HG02588 (cell line): ENCODE measurements around the gene CHCHD1.
A peak's percentile ranks its signal among the peaks of the same experiment; 100 is the strongest.
"Not testable (repeated sequence)": the region's sequence is repeated elsewhere in the genome, so short reads cannot be mapped to it uniquely, and the experiment has no call there.

Experiments used
- ATAC-seq: cut with Tn5 transposase; IDR thresholded peaks from one replicate; pipeline ENCODE4 v1.9.1; 2021; ENCODE audit warnings: mild to moderate bottlenecking, moderate library complexity; ENCODE audit not compliant: unreplicated experiment

The CHCHD1 gene

DNA sequence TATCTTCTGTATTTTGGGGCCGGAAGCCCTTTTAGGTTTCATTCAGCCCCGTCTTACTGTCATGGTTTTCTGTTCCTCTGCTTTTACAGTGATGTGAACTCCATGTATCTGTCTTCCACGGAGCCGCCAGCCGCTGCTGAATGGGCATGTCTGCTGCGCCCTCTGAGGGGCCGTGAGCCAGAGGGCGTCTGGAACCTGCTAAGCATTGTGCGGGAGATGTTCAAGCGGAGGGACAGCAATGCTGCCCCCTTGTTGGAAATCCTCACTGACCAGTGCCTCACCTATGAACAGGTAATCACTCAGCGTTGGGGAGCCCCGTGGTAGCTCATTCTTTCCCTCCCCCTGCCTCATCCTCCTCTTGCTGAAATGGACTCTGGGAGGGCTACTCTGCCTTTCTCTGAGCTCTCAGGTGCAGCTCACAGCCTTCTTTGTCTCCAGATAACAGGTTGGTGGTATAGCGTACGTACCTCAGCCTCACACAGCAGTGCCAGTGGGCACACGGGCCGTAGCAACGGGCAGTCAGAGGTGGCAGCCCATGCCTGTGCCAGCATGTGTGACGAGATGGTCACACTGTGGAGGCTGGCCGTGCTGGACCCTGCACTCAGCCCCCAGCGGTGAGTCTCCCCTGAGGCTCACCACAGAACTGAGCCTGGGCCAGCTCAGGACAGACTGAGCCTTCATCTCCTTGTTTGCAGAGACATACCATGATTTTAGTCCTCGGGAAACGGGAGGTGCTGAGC, 9.2 kb downstream of the CHCHD1 start:
- no peak for ATAC-seq

DNA sequence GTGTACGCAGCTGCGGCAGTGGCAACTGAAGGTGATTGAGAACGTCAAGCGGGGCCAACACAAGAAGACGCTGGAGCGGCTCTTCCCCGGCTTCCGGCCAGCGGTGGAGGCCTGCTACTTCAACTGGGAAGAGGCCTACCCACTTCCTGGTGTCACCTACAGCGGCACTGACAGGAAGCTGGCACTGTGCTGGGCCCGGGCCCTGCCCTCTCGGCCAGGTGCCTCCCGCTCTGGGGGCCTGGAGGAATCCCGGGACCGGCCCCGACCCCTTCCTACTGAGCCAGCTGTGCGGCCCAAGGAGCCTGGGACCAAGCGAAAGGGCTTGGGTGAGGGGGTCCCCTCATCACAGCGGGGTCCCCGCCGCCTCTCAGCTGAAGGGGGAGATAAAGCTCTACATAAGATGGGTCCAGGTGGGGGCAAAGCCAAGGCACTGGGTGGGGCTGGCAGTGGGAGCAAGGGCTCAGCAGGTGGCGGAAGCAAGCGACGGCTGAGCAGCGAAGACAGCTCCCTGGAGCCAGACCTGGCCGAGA, 10.1 kb downstream of the CHCHD1 start:
- no peak for ATAC-seq

DNA sequence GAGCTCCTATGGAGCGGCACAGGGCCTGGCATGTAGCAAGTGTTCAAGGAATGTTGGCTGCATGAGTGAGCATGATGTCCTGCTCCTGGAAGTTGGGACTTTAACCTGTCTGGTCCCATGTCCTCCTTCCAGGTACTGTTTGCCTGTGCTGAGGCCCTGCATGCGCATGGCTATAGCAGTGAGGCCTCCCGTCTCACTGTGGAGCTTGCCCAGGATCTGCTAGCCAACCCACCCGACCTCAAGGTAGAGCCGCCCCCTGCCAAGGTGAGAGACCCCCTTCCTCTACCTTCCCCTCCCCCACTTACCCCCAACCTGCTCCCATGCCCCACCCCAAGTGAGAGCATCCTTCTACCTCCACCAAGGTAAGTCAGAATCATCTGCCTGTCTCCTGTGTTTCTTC, 11.6 kb downstream of the CHCHD1 start:
- no peak for ATAC-seq

DNA sequence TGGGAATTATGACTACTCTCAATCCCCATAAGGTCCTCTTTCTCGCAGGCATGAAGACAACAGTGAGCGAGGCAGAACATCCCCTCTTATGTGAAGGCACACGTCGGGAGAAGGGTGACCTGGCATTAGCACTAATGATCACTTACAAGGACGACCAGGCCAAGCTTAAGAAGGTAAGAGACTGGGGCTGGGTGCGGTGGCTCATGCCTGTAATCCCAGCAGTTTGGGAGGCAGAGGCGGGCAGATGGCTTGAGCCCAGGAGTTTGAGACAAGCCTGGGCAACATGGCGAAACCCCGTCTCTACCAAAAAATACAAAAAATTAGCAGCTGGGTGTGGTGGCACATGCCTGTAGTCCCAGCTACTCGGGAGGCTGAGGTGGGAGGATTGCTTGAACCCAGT, 13.6 kb downstream of the CHCHD1 start:
- not testable (repeated sequence) for ATAC-seq

DNA sequence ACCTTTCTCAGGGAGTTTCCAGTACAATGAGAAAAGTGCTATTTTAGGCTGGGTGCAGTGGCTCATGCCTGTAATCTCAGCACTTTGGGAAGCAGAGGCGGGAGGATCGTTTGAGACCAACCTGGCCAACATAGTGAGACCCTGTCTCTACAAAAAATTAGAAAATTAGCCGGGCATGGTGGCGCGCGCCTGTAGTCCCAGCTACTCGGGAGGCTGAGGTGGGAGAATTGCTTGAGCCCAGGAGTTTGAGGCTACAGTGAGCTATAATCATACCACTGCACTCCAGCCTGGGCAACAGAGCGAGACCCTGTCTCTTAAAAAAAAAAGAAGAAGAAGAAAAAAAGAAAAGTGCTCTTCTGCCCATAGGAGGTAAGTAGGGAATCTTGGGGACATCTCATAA, 14.2 kb downstream of the CHCHD1 start:
- not testable (repeated sequence) for ATAC-seq

DNA sequence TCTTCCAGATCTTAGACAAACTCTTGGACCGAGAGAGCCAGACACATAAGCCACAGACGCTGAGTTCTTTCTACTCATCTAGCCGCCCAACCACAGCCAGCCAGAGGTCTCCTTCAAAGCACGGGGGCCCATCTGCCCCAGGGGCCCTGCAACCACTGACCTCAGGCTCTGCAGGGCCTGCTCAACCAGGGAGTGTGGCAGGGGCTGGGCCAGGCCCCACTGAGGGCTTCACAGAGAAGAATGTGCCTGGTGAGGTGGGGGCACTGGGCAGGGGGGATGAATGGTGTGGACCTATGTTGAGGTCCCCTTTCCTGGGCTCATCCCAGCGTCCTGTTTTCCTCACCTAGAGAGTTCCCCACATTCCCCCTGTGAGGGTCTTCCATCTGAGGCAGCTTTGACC, 14.9 kb downstream of the CHCHD1 start:
- no peak for ATAC-seq

DNA sequence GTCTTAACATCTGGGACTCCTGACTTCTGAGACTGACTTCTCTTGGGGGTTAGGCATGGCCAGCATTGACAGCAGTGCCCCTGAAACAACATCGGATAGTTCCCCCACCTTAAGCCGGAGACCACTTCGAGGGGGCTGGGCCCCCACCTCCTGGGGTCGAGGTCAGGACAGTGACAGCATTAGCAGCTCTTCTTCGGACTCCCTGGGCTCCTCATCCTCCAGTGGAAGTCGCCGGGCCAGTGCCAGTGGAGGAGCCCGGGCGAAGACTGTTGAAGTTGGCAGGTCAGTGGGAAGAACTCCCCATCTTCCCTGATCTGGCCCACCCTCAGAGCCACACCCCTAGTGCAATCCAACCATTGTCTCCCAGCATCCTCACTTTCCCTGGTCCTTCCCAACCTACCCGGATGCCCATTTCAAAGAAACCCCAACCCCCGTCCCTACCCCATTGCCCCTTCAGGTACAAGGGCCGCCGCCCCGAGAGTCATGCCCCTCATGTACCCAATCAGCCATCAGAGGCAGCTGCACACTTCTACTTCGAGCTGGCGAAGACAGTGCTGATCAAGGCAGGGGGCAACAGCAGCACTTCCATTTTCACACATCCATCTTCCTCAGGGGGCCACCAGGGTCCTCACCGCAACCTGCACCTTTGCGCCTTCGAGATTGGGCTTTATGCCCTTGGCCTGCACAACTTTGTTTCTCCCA, 15.6 kb downstream of the CHCHD1 start:
- ATAC-seq = no peak

DNA sequence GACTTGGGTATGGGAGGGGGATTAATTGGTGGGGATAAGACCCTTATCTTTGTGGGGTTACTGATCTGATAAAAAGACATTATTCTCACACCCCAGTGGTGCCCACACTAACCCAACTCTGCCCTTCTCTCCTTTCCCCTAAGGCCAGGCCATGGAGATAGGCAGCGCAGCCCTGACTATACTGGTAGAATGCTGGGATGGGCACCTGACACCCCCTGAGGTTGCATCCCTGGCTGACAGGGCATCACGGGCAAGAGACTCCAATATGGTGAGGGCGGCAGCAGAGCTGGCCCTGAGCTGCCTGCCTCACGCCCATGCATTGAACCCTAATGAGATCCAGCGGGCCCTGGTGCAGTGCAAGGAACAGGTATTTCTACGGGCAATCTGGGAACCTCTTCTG, 16.2 kb downstream of the CHCHD1 start:
- no peak for ATAC-seq

DNA sequence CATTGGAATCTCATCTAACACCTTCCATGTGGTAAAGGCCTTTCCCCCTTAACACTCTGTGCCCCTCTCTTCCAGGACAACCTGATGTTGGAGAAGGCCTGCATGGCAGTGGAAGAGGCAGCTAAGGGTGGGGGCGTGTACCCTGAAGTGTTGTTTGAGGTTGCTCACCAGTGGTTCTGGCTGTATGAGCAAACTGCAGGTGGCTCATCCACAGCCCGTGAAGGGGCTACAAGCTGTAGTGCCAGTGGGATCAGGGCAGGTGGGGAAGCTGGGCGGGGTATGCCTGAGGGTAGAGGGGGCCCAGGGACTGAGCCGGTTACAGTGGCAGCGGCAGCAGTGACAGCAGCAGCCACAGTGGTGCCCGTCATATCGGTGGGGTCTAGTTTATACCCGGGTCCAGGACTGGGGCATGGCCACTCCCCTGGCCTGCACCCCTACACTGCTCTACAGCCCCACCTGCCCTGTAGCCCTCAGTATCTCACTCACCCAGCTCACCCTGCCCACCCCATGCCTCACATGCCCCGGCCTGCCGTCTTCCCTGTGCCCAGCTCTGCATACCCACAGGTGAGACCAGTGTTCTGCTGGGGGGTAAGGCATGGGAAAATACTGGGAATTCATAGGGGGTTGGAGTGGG, 17.2 kb downstream of the CHCHD1 start:
- ATAC-seq = no peak

DNA sequence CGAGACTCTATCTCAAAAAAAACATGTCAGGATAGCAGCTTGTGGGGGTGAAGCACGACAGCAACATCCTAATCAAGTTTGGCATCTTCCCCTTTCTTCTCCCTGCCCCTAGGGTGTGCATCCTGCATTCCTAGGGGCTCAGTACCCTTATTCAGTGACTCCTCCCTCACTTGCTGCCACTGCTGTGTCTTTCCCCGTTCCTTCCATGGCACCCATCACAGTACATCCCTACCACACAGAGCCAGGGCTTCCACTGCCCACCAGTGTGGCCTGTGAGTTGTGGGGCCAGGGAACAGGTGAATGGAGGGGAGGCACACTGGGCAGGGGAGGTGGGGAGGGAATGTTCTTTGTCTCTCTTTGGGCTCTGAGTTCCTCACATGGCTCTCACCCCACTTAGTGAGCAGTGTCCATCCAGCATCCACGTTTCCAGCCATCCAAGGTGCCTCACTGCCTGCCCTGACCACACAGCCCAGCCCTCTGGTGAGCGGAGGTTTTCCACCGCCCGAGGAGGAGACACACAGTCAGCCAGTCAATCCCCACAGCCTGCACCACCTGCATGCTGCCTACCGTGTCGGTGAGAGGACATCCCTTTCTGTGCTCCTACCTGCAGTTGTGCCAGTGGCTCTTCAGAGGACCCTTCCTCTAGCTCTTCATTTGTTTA, 18.2 kb downstream of the CHCHD1 start:
- no peak for ATAC-seq

DNA sequence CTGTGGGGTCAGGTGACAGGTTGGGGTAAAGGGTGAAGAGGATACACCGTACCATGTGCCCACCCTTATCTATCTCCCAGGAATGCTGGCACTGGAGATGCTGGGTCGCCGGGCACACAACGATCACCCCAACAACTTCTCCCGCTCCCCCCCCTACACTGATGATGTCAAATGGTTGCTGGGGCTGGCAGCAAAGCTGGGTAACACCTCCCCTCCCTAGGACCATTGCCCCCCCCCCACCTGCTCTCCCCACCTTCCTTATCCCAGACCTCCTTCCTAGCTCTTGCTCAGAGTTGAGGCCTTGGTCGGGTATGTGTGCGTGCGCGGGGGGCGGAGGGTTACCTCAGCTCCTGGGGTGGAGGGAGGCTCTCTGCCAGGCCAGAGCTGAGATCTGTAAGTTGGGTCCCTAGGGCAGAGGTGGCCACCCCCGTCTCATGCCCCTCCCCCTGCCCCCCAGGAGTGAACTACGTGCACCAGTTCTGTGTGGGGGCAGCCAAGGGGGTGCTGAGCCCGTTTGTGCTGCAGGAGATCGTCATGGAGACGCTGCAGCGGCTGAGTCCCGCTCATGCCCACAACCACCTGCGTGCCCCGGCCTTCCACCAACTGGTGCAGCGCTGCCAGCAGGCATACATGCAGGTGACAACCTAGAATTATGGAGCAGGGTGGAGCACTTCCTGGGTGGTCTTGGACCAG, 18.9 kb downstream of the CHCHD1 start:
- ATAC-seq = no peak

DNA sequence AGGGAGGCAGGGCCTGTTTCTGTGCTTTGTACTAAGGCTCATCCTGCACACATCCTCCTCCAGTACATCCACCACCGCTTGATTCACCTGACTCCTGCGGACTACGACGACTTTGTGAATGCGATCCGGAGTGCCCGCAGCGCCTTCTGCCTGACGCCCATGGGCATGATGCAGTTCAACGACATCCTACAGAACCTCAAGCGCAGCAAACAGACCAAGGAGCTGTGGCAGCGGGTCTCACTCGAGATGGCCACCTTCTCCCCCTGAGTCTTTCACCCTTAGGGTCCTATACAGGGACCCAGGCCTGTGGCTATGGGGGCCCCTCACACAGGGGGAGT, 19.4 kb downstream of the CHCHD1 start:
- ATAC-seq = no peak

DNA sequence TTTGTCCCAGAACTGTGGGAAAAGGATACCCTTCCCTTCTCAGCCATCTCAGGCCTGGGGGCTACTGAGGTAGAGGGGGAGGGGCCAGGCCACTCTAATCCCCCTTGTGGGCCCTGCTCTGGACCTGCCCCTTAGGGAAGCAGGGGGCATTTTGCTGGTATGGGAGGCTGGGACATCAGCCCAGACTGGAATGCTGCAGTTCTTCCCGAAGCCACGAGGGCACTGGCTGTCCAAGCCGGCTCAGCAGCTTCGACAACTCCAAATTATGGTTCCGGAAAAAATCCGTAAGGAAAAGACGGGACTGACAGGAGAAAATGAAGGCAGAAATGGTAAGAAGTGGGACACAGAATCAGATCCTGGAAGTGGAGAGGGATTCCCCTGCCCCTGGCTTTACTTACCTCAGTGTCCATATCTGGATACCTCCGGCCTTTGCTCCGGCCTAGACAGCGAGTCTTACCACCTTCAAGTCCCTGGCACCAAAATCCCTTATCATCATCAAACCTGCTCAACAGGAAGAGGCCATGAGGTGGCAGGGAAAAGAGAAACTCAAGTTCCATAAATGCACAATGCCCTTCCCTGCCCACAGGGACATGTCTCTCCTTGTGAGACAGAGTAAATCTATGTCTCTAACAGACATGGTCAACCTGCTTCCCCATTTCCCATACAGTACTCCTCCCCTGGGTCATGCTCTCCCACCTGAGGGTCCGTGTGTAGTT, 20.6 kb downstream of the CHCHD1 start:
- ATAC-seq = no peak

DNA sequence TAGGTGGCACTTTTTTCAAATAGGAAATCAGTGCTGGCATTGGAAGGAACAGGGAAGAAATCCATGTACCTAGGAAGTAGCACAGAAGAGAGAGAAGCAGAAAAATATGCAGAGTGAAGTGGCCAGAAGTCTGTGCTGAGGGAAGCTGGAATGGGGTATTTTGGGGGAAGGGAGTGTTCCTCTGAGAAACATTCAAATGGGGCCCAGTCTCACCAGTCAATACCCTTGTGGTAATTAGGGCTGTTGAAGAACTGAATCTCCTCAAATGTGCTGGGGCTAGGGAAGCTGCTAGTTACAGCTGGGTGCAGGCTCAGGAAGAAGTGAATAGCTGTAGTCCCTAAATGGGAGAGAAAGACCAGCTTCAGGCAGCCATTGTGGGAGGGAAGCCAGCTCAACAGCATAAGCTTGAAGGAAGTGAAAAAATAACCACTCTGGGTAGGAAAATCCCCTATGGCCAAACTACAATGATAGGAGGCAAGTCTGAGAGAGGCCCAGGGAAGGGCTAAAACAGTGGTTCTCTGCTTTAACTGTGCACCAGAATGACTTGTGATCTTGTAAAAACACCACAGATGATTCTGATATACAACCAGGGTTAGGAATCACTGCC, 21.9 kb downstream of the CHCHD1 start:
- ATAC-seq = peak; percentile 68

DNA sequence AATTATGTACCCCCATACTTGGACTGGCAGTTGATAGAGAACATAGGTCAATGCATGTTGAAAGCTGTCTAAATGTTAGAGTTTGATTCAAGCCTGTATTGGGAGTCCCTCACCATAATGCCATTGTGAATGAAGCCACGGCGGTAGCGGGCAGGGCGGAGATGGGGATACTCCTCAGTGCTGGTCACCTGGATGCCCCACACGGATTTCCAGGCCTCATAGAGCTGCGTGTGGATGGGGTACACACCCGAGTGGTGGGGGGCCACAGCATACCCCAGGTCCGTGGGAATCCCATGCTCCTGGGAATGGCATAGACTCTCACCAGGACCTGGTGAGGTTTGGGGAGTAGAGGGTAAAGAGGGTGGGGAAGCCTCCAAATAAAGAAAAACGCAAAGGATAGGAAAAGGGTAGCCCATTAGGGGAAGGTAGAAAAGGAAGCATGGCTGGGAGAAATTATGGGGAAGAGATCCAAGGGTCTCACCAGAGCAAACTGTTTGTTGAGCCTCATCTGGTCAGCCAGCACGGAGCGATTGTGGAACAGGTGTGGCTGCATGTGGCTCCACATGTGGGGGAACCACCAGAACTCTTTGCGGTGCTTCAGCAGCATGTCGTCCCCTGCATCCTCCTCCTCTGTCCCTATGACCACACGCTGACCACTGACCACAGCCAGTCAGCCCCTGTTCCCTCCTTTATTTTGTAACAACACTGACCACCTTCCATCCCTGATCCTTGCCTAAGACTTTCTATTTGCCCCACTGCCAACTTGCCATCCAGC, 24.5 kb downstream of the CHCHD1 start:
- no peak for ATAC-seq

DNA sequence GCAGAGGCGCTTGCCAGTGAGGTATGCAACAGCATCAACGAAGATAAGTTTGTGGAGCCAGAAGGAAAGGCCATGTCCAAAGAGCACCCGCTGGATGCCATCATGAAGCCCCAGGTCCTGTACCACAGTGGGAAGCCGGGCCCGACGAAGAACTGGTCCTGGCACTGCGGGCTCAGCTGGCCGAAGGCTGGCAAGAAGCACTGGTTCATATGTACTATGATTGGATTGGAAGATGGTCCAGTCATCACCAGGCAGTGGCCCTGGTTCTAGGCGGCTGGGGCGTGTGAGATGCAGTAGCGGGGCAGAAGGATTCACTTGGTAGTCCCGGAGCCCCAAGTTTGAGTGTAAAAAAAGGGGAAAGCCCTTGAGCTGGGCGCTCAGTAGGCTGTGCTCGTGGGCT, 25.6 kb downstream of the CHCHD1 start:
- no peak for ATAC-seq

DNA sequence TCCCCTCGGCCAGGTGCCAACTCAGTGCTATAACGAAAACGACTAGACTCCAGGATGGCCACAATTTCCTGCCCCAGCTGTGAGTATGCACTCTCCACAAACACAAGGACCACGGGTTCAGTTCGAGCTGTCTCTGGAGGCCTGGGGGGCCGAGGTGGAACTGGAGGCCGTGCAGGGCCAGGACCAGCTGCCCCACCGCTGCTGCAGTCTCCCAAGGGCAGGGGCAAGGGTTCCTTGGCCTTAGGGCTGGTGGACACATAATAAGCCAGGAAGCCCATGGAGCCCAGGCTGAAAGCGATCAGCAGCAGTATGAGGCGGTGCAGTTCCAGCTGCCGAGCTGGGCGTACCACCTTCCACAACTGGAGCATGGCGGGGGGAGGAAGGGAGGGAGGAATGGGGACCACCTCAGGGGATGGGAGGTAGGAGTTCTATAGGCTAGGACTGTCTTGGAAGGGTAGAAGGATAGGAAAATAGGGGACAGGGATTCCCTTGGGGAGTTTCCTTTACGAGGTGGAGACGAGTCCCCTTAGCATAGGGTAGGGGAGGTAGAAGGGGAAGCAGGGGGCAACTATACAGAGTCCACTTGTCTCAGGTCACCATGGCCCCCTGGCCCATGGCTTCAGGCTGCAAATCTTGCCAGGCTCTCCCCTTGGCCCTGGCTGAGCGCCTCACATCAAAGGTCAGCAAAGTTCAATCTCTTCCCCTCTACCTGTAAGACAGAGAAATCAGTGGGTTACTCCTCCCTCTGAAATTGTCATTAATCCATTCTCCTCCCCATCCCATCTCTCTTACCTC, 26.4 kb downstream of the CHCHD1 start:
- ATAC-seq = no peak

DNA sequence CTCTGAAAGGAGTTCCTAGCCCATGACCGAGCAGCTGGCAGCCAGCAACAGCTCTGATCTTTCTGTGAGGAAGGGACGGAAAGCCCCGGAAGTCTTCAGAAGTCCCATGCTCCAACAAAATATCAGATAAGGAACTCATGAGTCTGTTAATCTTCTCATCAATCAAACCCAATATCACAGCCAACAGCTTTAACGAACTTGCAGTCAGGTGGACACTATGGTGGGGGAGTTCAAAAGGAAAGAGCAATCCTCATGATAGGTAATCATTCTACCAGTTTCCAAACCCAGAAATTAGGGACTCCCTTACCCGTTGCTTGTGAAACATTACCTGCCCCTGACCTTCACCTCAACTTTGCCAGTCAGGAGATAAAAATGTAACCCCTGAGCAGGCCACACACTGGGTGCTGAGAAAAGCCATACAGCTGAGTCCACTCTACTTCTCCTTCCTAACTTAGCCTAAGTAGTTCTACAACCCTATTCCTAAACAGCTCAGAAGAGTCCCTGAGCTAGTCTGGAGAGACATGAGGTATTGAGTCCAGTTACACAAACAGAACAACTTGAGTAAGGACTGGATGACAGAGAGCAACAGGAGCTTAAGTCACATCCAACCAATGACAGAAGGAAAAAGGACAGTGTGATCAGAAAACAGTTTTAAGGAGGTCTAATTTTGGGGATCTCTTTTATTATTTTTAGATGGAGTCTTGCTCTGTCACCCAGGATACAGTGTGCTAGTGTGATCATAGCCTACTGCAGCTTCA, 27.4 kb downstream of the CHCHD1 start:
- no peak for ATAC-seq
